ENCODE results near the gene NDRG2.
A peak's percentile ranks its signal among the peaks of the same experiment; 100 is the strongest.

The NDRG2 gene

GRCh38 chr14:20970983-20971704 is 53.7 kb downstream of the NDRG2 start (continued):
- TF ChIP-seq CTCF (tag by site-specific recombination; IDR thresholded peaks at IDR 0.05): peak; percentile 84
- TF ChIP-seq ZNF596 (tag by site-specific recombination; IDR thresholded peaks at IDR 0.05): no peak
- peak; percentile 99 for TF ChIP-seq ZNF223 (tag by site-specific recombination; IDR thresholded peaks at IDR 0.05)
- TF ChIP-seq PBX3 (CRISPR knock-in tag; IDR thresholded peaks at IDR 0.05): 0 out of 2 replicates have a peak, but pooled peaks have one; percentile 23
- no peak for TF ChIP-seq KLF9 (tag by site-specific recombination; IDR thresholded peaks at IDR 0.05; ENCODE audit: low read depth)
- TF ChIP-seq ZNF433 (tag by site-specific recombination; IDR thresholded peaks at IDR 0.05; ENCODE audit: low read depth): no peak

- POLR2A ChIA-PET: interaction anchor here (0.6 to 1.6 kb wide), 6 partner anchors 10 to 269 kb away, joined by 3 to 17 read pairs (median 4); no protein-coding TSS in a partner anchor
These were observed 54.2 kb downstream of the NDRG2 start for GRCh38 chr14:20970647-20970982.

More at GRCh38 chr14:20970647-20970982, 54.2 kb downstream of the NDRG2 start:
- Histone ChIP-seq H3K4me1 (ENCODE audit: control insufficient read depth, insufficient read depth, low read length) (no peaks in the 10 kb centered on the region), H3K36me3 (ENCODE audit: control insufficient read depth in 2 of 2, insufficient read depth in 1 of 2, low read length in 2 of 2) (no peaks in the 10 kb centered on the region), H3K27ac (ENCODE audit: extremely low read depth, low read depth, low read length) (no peak overlapping the region), H3K9me3 (ENCODE audit: control insufficient read depth, insufficient read depth, low read depth, low read length) (no peaks in the 10 kb centered on the region), H3K4me3 (ENCODE audit: low read depth, low read length) (no peak overlapping the region; the same call in 1 of the 2 replicates)
- CTCF ChIA-PET: interaction anchor here (0.6 to 4.1 kb wide), 57 partner anchors 8 to 291 kb away, joined by 3 to 61 read pairs (median 5); partner anchors contain the start of gene RNASE2
- TF ChIP-seq HIC1 (tag by site-specific recombination; IDR thresholded peaks at IDR 0.05) (no peak), SP2 (tag by site-specific recombination; IDR thresholded peaks at IDR 0.05) (no peak), ZNF792 (tag by site-specific recombination; IDR thresholded peaks at IDR 0.05) (no peak), MEIS1 (CRISPR knock-in tag; IDR thresholded peaks at IDR 0.05; ENCODE audit: borderline replicate concordance) (no peak), ZNF248 (tag by site-specific recombination; IDR thresholded peaks at IDR 0.05) (no peak), ZNF366 (tag by site-specific recombination; conservative IDR thresholded peaks at IDR 0.05) (no peak), ZNF280C (tag by site-specific recombination; IDR thresholded peaks at IDR 0.05) (no peak), PRDM1 (tag by site-specific recombination; IDR thresholded peaks at IDR 0.05) (no peak), ZNF423 (tag by site-specific recombination; IDR thresholded peaks at IDR 0.05) (no peak), KLF7 (tag by site-specific recombination; IDR thresholded peaks at IDR 0.05; ENCODE audit: borderline replicate concordance) (no peak), ZNF777 (tag by site-specific recombination; IDR thresholded peaks at IDR 0.05; ENCODE audit: borderline replicate concordance) (no peak), ZNF223 (tag by site-specific recombination; IDR thresholded peaks at IDR 0.05) (no peak), ZNF214 (tag by site-specific recombination; IDR thresholded peaks at IDR 0.05; ENCODE audit: borderline replicate concordance) (no peak), ZNF274 (IDR thresholded peaks at IDR 0.05; ENCODE audit: low read length) (no peak), ZNF274 (tag by site-specific recombination; IDR thresholded peaks at IDR 0.05; ENCODE audit: borderline replicate concordance) (no peak), ZNF26 (tag by site-specific recombination; IDR thresholded peaks at IDR 0.05) (no peak)
